GM20000 (cell line): Measurements from ENCODE around the gene KIF21B.
"Not testable (repeated sequence)": the region's sequence is repeated elsewhere in the genome, so short reads cannot be mapped to it uniquely, and the experiment has no call there.

Experiments
- DNase-seq: peaks from one replicate; pipeline ENCODE4 v3.0.0; 2012; ENCODE audit warnings: low spot score
- TF ChIP-seq, protein P1 (sequence below): IDR thresholded peaks from 2 replicates; pipeline ENCODE4 v1.5.1; 2012; ENCODE audit warnings: mild to moderate bottlenecking, control low read depth; ENCODE audit errors: extremely low read depth, missing control alignments

KIF21B gene

DNA sequence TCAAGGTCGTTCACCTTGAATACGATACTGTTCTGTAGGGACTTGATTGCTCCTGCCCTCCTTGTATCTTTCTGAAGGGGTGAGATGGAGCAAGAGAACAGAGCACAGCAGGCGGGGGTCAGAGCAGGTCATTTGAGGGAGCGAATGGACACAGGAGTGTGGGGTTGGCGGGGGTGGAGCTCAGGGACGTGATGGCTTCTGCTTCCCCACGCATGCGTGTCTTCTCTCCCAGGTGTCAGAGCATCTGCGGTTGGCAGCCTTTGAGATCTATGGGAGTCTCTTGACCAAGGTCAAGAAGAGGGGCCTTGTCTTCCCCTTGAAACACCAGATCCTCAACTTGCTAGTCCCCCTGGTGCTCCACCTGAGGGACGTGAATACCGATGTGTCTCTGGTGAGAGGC lies 64.9 kb downstream of the KIF21B start:
- no peak for DNase-seq

DNA sequence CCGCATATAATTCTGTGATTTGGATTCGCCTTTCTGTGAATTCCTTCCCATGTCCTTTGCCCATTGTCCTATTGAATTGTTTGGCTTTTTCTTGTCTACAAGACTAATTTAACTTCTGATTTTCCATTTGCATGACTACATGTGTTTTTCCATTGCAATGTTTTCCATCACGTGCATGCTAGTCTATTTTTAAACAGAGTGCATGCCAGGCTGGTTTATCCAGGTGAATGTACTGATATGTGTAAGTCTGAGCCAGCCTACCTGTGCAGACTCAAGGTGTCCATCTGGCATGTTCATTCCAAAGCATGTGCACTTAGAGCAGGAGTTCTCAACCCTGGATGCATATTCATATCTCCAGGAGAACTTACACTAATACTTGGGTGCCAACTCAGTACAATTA lies 69.1 kb downstream of the KIF21B start:
- TF ChIP-seq, protein P1, sequence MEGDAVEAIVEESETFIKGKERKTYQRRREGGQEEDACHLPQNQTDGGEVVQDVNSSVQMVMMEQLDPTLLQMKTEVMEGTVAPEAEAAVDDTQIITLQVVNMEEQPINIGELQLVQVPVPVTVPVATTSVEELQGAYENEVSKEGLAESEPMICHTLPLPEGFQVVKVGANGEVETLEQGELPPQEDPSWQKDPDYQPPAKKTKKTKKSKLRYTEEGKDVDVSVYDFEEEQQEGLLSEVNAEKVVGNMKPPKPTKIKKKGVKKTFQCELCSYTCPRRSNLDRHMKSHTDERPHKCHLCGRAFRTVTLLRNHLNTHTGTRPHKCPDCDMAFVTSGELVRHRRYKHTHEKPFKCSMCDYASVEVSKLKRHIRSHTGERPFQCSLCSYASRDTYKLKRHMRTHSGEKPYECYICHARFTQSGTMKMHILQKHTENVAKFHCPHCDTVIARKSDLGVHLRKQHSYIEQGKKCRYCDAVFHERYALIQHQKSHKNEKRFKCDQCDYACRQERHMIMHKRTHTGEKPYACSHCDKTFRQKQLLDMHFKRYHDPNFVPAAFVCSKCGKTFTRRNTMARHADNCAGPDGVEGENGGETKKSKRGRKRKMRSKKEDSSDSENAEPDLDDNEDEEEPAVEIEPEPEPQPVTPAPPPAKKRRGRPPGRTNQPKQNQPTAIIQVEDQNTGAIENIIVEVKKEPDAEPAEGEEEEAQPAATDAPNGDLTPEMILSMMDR = no peak
- DNase-seq = no peak

More for the DNA sequence above, 64.9 kb downstream of the KIF21B start:
- TF ChIP-seq, protein P1 = no peak

DNA sequence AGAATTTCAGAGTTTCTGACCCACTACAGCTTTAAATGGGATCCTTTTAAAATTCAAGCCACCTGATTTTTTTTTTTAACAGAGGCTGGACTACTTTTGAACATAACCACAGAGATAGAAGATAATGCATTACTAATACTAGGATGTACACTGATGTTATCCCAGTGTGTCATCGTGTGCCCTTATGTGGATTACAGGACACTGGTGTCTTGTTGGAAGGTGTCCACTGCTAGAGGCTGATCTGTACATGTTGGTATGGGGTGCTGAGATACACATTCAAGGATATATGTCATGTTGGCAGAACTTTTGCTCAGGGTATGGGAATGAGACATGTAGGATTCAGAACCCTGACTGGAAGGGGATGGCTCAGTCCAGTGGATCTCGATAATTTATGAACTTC lies 72.5 kb downstream of the KIF21B start:
- TF ChIP-seq, protein P1 = no peak
- no peak for DNase-seq

DNA sequence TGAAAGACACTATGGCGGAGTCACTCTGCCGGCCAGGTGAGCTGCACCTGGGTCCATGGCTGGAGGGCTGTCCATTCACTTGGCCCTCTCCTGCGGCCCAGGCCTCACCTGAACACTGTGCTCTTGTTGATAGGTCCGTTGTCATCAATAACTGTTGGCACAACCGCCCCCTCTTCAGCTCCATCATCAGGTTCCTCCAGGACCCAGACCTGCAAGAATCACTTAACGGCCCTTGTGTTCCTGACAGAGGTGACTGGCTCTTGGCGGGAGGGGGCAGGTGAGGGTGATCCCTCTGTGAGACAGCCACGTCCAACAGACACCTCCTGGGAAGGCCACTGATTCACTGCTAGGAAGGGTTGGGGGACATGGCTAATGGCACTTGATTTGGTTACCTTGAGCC lies 73.9 kb downstream of the KIF21B start:
- TF ChIP-seq, protein P1 = no peak
- DNase-seq = no peak

DNA sequence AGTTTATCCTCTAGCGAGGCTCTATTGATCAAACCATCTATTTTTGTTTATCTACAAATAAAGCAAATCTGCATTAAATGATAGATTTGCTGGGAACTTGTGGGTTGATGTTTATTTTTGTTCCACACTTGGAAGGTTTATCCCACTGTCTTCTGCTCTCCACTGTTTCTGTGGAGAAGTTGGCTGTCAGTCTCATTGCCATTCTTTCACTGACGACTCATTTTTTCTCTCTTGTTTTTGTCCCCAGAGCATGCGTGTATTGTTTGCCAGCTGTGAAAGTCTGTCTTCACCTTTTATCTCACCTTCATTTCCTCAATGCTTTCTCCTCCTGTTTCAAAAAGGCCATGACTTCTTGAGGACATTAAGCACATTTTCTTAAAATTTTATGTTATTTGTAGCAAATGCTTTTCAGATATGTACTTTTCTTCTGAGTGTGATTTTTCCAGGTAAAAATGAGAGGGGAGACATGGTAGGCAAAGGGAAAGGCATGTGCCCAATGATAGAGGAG lies 76.4 kb downstream of the KIF21B start:
- TF ChIP-seq, protein P1 = no peak
- no peak for DNase-seq

DNA sequence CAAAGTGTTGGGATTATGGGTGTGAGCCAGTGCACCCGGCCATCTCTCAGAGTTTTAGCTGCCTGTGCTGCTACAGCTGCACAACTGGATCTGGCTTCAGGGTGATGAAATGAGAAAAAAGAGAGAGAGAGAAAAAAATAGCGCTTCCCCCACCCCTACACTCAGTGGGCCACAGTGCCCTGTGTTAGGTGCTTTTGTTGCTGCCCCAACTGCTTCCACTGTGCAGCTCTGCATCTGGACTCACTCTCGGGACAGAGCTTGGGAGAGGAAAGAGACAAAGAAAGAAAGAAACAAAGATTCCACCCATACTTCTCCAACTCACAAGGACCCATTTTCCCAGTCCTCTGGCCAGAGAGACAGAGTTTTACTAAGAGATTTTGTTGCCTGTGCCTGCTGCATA lies 78.4 kb downstream of the KIF21B start:
- no peak for DNase-seq
- TF ChIP-seq, protein P1 = no peak

DNA sequence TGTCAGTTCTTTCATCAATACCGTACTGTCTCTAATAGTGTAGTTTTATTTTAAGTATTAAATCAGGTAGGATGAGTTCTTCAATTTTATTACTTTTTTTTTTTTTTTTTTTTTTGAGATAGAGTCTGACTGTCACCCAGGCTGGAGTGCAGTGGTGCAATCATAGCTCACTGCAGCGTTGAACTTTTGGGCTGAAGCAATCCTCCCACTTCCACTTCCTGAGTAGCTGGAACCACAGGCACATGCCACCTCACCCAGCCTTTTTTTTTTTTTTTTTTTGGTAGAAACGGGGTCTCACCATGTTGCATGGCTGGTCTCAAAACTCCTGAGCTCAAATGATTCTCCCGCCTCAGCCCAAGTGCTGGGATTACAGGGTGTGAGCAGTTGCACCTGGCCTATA lies 84.6 kb downstream of the KIF21B start:
- TF ChIP-seq, protein P1 = no peak
- DNase-seq = no peak

DNA sequence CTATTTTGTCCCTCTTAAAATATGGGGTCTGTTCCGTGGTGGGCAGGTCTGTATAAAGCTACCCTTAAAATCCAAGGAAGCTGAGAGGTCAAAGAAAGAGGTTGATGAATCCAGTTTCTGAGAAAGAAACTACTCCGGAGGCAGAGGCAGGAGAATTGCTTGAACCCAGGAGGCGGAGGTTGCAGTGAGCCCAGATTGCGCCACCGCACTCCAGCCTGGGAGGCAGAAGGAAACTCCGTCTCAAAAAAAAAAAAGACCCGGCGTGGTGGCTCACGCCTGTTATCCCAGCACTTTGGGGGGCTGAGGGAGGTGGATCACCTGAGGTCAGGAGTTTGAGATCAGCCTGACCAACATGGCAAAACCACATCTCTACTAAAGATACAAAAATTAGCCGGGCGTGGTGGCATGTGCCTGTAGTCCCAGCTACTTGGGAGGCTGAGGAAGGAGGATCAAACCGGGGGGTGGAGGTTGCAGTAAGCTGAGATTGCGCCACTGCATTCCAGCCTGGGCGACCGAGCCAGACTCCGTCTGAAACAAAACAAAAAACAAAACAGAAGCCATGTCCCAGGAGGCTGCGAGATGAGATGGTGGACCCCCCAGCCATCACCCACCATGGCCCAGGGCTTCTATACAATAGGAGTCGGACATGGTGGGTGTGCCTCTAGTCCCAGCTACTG lies 88.1 kb downstream of the KIF21B start:
- not testable (repeated sequence) for DNase-seq
